HepG2 (cell line): ENCODE results near the gene FN1. TPM values are rescaled to one million over a fixed set of nuclear protein-coding genes. Genes with fewer than 3 reads are reported as not detected.

ENCODE experiments used
- ARNT2 ChIP-seq: sonication (generic); formaldehyde crosslinking; IDR thresholded peaks from 2 replicates; pipeline ENCODE4 v1.8.0; 2022; ENCODE audit warnings: mild to moderate bottlenecking, low read depth, missing genetic modification reagents, moderate library complexity
- GPBP1L1 ChIP-seq: sonication (generic); formaldehyde crosslinking; IDR thresholded peaks from 2 replicates; pipeline ENCODE4 v1.5.0; 2020; ENCODE audit warnings: mild to moderate bottlenecking, missing genetic modification reagents
- MAZ ChIP-seq, 2 experiments: sonication (generic) in 1 of 2; formaldehyde crosslinking in 1 of 2; IDR thresholded peaks; 2 replicates each; pipeline versions ENCODE4 v1.5.0 to v1.6.1; 2012 to 2020; ENCODE audit warnings: low read depth in 2 of 2, mild to moderate bottlenecking in 2 of 2, borderline replicate concordance in 1 of 2, improper control_type of control experiment in 1 of 2, low read length in 1 of 2, missing genetic modification reagents in 1 of 2, moderate library complexity in 1 of 2
- PPARG ChIP-seq: conservative IDR thresholded peaks from 2 replicates; pipeline ENCODE4 v1.6.1; 2016; ENCODE audit warnings: missing biosample characterization, missing genetic modification reagents
- RNF219 ChIP-seq: sonication (generic); formaldehyde crosslinking; IDR thresholded peaks from 2 replicates; pipeline ENCODE4 v1.5.0; 2020; ENCODE audit warnings: mild to moderate bottlenecking, missing genetic modification reagents
- SNAPC4 ChIP-seq: sonication (generic); formaldehyde crosslinking; IDR thresholded peaks from 2 replicates; pipeline ENCODE4 v1.4.0; 2020; ENCODE audit warnings: mild to moderate bottlenecking, missing genetic modification reagents
- SOX5 ChIP-seq: IDR thresholded peaks from 2 replicates; pipeline ENCODE4 v1.6.1; 2016; ENCODE audit warnings: borderline replicate concordance
- SP1 ChIP-seq, 2 experiments: fragments of 450-650 bp in 1 of 2; sonication (generic) in 1 of 2; formaldehyde crosslinking in 1 of 2; IDR thresholded peaks; 2 replicates each; pipeline versions ENCODE4 v1.4.0 to v1.6.1; 2016 to 2020; ENCODE audit warnings: missing genetic modification reagents in 1 of 2
- TEAD3 ChIP-seq: optimal IDR thresholded peaks from 2 replicates; pipeline ENCODE3; 2016; ENCODE audit warnings: borderline replicate concordance
- ZBTB33 ChIP-seq: sonication (generic); formaldehyde crosslinking; IDR thresholded peaks from 2 replicates; pipeline ENCODE4 v1.4.0; 2020; ENCODE audit warnings: missing genetic modification reagents
- ZNF770 ChIP-seq: sonication (generic); formaldehyde crosslinking; IDR thresholded peaks from 2 replicates; pipeline ENCODE4 v1.5.0; 2020; ENCODE audit warnings: mild to moderate bottlenecking, missing genetic modification reagents
- polyA plus RNA-seq, 8 experiments: library from polyadenylated mRNA; depleted of rRNA in 3 of 8; stranded (reverse) in 7 of 8; unstranded in 1 of 8; fragments of >200 nt; fragmentation: Illumina TruSeq in 4 of 8; extraction: Trizol in 4 of 8; gene quantifications; 2 replicates each; pipeline versions ENCODE4 v1.2.1 to v1.2.3, GENCODE V29; 2011 to 2016; ENCODE audit warnings: low read depth in 4 of 8, missing spikeins in 1 of 8, mixed read lengths in 1 of 8; ENCODE audit not compliant: insufficient read depth in 1 of 8
- total RNA-seq, 5 experiments: library from RNA; depleted of rRNA; stranded (reverse); fragments of >200 nt; fragmentation: Illumina TruSeq; extraction: Trizol; gene quantifications; 2 replicates each; pipeline ENCODE4 v1.2.3, GENCODE V29; 2016; ENCODE audit warnings: low read depth in 1 of 5

Gene FN1
- total and polyA plus RNA-seq, 2 of the 13 experiments (the other 11 are each of a cell fraction or from before 2014, with no cell fraction given) = 1,847 to 6,471 TPM

GRCh38 chr2:215311625-215312396, 124.1 kb downstream of the FN1 start, which contains the start of gene ATIC (continued):
- TF ChIP-seq ZBTB33 (CRISPR knock-in tag) (0 out of 2 replicates have a peak, but pooled peaks have one; percentile 38), RNF219 (CRISPR knock-in tag) (0 out of 2 replicates have a peak, but pooled peaks have one; percentile 75), SP1 (IDR thresholded peaks at IDR 0.05) (no peak), SP1 (CRISPR knock-in tag; IDR thresholded peaks at IDR 0.05) (peak; percentile 82), MAZ (IDR thresholded peaks at IDR 0.05; ENCODE audit: borderline replicate concordance, low read depth, low read length) (peak; percentile 74; the same call in 1 of the 2 replicates), MAZ (CRISPR knock-in tag; IDR thresholded peaks at IDR 0.05; ENCODE audit: low read depth) (peak; percentile 100), ZNF770 (peak; percentile 62; the same call in 1 of the 2 replicates), ARNT2 (CRISPR knock-in tag) (peak; percentile 100), PPARG (CRISPR knock-in tag) (peak; percentile 68; the same call in 1 of the 2 replicates), SOX5 (CRISPR knock-in tag) (peak; percentile 75), GPBP1L1 (CRISPR knock-in tag) (no peak), TEAD3 (CRISPR knock-in tag) (peak; percentile 68), SNAPC4 (no peak)
